GM12878 (cell line): ENCODE results near the gene CREB3.

ENCODE experiments used
- EZH2 ChIP-seq: IDR thresholded peaks from 2 replicates; pipeline ENCODE4 v1.6.1; 2012; ENCODE audit warnings: low read depth, mild to moderate bottlenecking, control low read depth, inconsistent platforms, low read length, borderline replicate concordance; ENCODE audit not compliant: control insufficient read depth
- HDAC2 ChIP-seq: fragments of 200-600 bp; sonication (generic); IDR thresholded peaks from 2 replicates; pipeline ENCODE4 v1.6.1; 2017
- MTA2 ChIP-seq: fragments of 450-650 bp; IDR thresholded peaks from 2 replicates; pipeline ENCODE4 v1.6.1; 2016; ENCODE audit warnings: low read depth, mild to moderate bottlenecking, moderate library complexity
- NFYB ChIP-seq: IDR thresholded peaks from 2 replicates; pipeline ENCODE4 v1.6.1; 2011; ENCODE audit warnings: low read depth, mild to moderate bottlenecking, low read length, improper control_type of control experiment, moderate library complexity; ENCODE audit not compliant: insufficient read depth
- ZNF274 ChIP-seq: IDR thresholded peaks from one replicate; pipeline ENCODE4 v1.8.0; 2011; ENCODE audit not compliant: insufficient read length, insufficient read depth
- TF ChIP-seq, protein P1 (sequence below): fragments of 450-650 bp; IDR thresholded peaks from 2 replicates; pipeline ENCODE4 v1.6.1; 2017; ENCODE audit warnings: antibody characterized with exemption, mild to moderate bottlenecking, moderate library complexity
- TF ChIP-seq, protein P2 (sequence below): fragments of 450-650 bp; IDR thresholded peaks from 2 replicates; pipeline ENCODE4 v1.6.1; 2017; ENCODE audit warnings: borderline replicate concordance
- TF ChIP-seq, protein P3 (sequence below): fragments of 450-650 bp; formaldehyde crosslinking; IDR thresholded peaks from 2 replicates; pipeline ENCODE4 v1.4.0; 2022; ENCODE audit warnings: mild to moderate bottlenecking, moderate library complexity

DNA sequence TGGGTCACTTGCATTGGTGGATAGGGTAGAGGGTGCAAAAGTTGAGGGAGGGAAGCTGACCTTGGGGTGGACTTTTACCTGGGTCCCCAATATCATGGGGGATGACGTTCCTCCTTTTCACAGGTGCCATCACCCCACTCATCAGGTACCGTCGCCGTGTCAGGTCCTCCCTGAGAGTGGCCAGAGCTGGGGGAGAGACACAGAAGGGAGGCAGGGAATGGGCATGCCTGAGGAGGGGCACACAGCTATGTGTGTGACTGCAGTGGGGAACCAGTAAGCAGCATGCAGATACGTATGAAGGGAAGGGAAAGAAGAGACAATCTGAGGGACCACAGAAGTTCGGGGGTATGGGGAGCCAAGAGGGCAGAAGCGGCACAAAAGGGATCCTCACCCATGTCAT lies 6.5 kb downstream of the CREB3 start:
- TF ChIP-seq, protein P1, sequence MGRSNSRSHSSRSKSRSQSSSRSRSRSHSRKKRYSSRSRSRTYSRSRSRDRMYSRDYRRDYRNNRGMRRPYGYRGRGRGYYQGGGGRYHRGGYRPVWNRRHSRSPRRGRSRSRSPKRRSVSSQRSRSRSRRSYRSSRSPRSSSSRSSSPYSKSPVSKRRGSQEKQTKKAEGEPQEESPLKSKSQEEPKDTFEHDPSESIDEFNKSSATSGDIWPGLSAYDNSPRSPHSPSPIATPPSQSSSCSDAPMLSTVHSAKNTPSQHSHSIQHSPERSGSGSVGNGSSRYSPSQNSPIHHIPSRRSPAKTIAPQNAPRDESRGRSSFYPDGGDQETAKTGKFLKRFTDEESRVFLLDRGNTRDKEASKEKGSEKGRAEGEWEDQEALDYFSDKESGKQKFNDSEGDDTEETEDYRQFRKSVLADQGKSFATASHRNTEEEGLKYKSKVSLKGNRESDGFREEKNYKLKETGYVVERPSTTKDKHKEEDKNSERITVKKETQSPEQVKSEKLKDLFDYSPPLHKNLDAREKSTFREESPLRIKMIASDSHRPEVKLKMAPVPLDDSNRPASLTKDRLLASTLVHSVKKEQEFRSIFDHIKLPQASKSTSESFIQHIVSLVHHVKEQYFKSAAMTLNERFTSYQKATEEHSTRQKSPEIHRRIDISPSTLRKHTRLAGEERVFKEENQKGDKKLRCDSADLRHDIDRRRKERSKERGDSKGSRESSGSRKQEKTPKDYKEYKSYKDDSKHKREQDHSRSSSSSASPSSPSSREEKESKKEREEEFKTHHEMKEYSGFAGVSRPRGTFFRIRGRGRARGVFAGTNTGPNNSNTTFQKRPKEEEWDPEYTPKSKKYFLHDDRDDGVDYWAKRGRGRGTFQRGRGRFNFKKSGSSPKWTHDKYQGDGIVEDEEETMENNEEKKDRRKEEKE = no peak
- no peak for TF ChIP-seq HDAC2
- no peak for TF ChIP-seq ZNF274
- TF ChIP-seq, protein P2, sequence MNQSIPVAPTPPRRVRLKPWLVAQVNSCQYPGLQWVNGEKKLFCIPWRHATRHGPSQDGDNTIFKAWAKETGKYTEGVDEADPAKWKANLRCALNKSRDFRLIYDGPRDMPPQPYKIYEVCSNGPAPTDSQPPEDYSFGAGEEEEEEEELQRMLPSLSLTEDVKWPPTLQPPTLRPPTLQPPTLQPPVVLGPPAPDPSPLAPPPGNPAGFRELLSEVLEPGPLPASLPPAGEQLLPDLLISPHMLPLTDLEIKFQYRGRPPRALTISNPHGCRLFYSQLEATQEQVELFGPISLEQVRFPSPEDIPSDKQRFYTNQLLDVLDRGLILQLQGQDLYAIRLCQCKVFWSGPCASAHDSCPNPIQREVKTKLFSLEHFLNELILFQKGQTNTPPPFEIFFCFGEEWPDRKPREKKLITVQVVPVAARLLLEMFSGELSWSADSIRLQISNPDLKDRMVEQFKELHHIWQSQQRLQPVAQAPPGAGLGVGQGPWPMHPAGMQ = no peak
- TF ChIP-seq, protein P3, sequence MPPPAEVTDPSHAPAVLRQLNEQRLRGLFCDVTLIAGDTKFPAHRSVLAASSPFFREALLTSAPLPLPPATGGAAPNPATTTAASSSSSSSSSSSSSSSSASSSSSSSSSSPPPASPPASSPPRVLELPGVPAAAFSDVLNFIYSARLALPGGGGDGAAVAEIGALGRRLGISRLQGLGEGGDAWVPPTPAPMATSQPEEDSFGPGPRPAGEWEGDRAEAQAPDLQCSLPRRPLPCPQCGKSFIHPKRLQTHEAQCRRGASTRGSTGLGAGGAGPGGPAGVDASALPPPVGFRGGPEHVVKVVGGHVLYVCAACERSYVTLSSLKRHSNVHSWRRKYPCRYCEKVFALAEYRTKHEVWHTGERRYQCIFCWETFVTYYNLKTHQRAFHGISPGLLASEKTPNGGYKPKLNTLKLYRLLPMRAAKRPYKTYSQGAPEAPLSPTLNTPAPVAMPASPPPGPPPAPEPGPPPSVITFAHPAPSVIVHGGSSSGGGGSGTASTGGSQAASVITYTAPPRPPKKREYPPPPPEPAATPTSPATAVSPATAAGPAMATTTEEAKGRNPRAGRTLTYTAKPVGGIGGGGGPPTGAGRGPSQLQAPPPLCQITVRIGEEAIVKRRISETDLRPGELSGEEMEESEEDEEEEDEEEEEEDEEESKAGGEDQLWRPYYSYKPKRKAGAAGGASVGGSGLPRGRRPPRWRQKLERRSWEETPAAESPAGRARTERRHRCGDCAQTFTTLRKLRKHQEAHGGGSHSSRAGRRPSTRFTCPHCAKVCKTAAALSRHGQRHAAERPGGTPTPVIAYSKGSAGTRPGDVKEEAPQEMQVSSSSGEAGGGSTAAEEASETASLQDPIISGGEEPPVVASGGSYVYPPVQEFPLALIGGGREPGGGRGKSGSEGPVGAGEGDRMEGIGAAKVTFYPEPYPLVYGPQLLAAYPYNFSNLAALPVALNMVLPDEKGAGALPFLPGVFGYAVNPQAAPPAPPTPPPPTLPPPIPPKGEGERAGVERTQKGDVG (CRISPR knock-in tag) = no peak
- TF ChIP-seq NFYB = no peak
- no peak for TF ChIP-seq MTA2
- no peak for TF ChIP-seq EZH2
